ENCODE data around the gene HDAC3. TPM values are rescaled to one million over a fixed set of nuclear protein-coding genes. Genes with fewer than 3 reads are reported as not detected.

Gene HDAC3
- polyA plus RNA-seq, 3 donors, result 80.5 to 103 (median 82.3) TPM

- Histone ChIP-seq H3K27me3 (ENCODE audit: control insufficient read depth in 2 of 2, insufficient read depth in 2 of 2, low read length in 2 of 2) (no peaks in the 10 kb centered on the region), H3K4me1 (ENCODE audit: control insufficient read depth in 1 of 2, insufficient read depth in 2 of 2, low read length in 2 of 2) (peaks cover 40 to 57% of the 10 kb centered on the region in 2 donors), H3K36me3 (replicated peaks in 1 of 2; ENCODE audit: control insufficient read depth in 1 of 2, insufficient read depth in 2 of 2, low read length in 2 of 2) (peaks cover 9 to 22% of the 10 kb centered on the region in 2 donors), H3K27ac (ENCODE audit: low read depth in 1 of 2, low read length in 2 of 2) (no peak overlapping the region), H2AFZ (ENCODE audit: insufficient read depth, low read depth, low read length, poor library complexity, severe bottlenecking) (no peak overlapping the region), H3K4me3 (replicated peaks in 1 of 3; ENCODE audit: low read depth in 2 of 3, low read length in 3 of 3) (no peak overlapping the region), H3K4me2 (replicated peaks; ENCODE audit: extremely low read depth, low read length, poor library complexity, severe bottlenecking) (no peak overlapping the region), H3K79me2 (ENCODE audit: insufficient read depth, low read length) (peaks cover 30% of the 10 kb centered on the region), H3K9ac (ENCODE audit: insufficient read depth, low read length, poor library complexity, severe bottlenecking) (no peak overlapping the region), H4K20me1 (ENCODE audit: insufficient read depth, low read length) (peaks cover 29% of the 10 kb centered on the region), H3K9me3 (replicated peaks in 1 of 2; ENCODE audit: control insufficient read depth in 1 of 2, insufficient read depth in 1 of 2, low read length in 2 of 2) (no peaks in the 10 kb centered on the region)
- Mint-ChIP-seq H3K4me3 (no peak overlapping the region), H3K27me3 (ENCODE audit: low read depth in 3 of 3) (peaks cover 0 to 4% (median 0%) of the 10 kb centered on the region in 3 donors), H3K36me3 (peaks cover 21 to 34% of the 10 kb centered on the region in 2 donors), H3K27ac (no peak overlapping the region), H3K9me3 (peaks cover 0 to 2% (median 0%) of the 10 kb centered on the region in 7 donors), H3K4me1 (peaks cover 40% of the 10 kb centered on the region)
- TF ChIP-seq CTCF (IDR thresholded peaks at IDR 0.05), result no peak
- WGBS (ENCODE audit: insufficient coverage), result no CpG with 5 or more reads among the region's 2 CpGs
- intact Hi-C loops (cut with micrococcal nuclease), result loop anchor here (5.0 kb wide), 2 partner anchors 46 to 116 kb away; no protein-coding TSS in a partner anchor
- no peak for DNase-seq
Observed at GRCh38 chr5:141638771-141639170, 2.1 kb upstream of the HDAC3 start.

- Histone ChIP-seq H3K27me3 (ENCODE audit: control insufficient read depth in 2 of 2, insufficient read depth in 2 of 2, low read length in 2 of 2) (no peaks in the 10 kb centered on the region), H3K9ac (ENCODE audit: insufficient read depth, low read length, poor library complexity, severe bottlenecking) (peak overlapping the region; percentile 78), H3K4me3 (replicated peaks in 1 of 3; ENCODE audit: low read depth in 2 of 3, low read length in 3 of 3) (peak overlapping the region; percentile 59 to 93 (median 86)), H3K27ac (ENCODE audit: low read depth in 1 of 2, low read length in 2 of 2) (no peak overlapping the region), H3K4me2 (replicated peaks; ENCODE audit: extremely low read depth, low read length, poor library complexity, severe bottlenecking) (peak overlapping the region; percentile 94), H3K79me2 (ENCODE audit: insufficient read depth, low read length) (peaks cover 38% of the 10 kb centered on the region), H4K20me1 (ENCODE audit: insufficient read depth, low read length) (peaks cover 31% of the 10 kb centered on the region), H3K36me3 (replicated peaks in 1 of 2; ENCODE audit: control insufficient read depth in 1 of 2, insufficient read depth in 2 of 2, low read length in 2 of 2) (peaks cover 9 to 21% of the 10 kb centered on the region in 2 donors), H3K4me1 (ENCODE audit: control insufficient read depth in 1 of 2, insufficient read depth in 2 of 2, low read length in 2 of 2) (peaks cover 41 to 55% of the 10 kb centered on the region in 2 donors), H3K9me3 (replicated peaks in 1 of 2; ENCODE audit: control insufficient read depth in 1 of 2, insufficient read depth in 1 of 2, low read length in 2 of 2) (no peaks in the 10 kb centered on the region), H2AFZ (ENCODE audit: insufficient read depth, low read depth, low read length, poor library complexity, severe bottlenecking) (peak overlapping the region; percentile 94)
- Mint-ChIP-seq H3K27me3 (ENCODE audit: low read depth in 3 of 3) (peaks cover 0 to 4% (median 0%) of the 10 kb centered on the region in 3 donors), H3K36me3 (peaks cover 21 to 32% of the 10 kb centered on the region in 2 donors), H3K27ac (peak overlapping the region in 4 of 7 donors; percentile 11 to 81 (median 62)), H3K4me1 (peaks cover 39% of the 10 kb centered on the region), H3K4me3 (peak overlapping the region; percentile 87 to 91), H3K9me3 (peaks cover 0 to 2% (median 0%) of the 10 kb centered on the region in 7 donors)
- TF ChIP-seq CTCF (IDR thresholded peaks at IDR 0.05), result peak; percentile 72
- DNase-seq, result peak; percentile 41 to 60 (median 57)
- intact Hi-C loops (cut with micrococcal nuclease), result loop anchor here (5.0 kb wide), 2 partner anchors 46 to 116 kb away; no protein-coding TSS in a partner anchor
- WGBS (ENCODE audit: insufficient coverage), result 4% methylated on average over 33 of the region's 40 CpGs
Observed at GRCh38 chr5:141637767-141638419, 1.2 kb upstream of the HDAC3 start.

Measured in CD14-positive monocyte (primary cell).